HG03342 (cell line): Measurements from ENCODE around the gene ATP2C2.
"Not testable (repeated sequence)": the region's sequence is repeated elsewhere in the genome, so short reads cannot be mapped to it uniquely, and the experiment has no call there.

Experiments
- ATAC-seq: cut with Tn5 transposase; IDR thresholded peaks from one replicate; pipeline ENCODE4 v1.9.1; 2021; ENCODE audit warnings: mild to moderate bottlenecking, moderate library complexity; ENCODE audit not compliant: unreplicated experiment

The ATP2C2 gene

DNA sequence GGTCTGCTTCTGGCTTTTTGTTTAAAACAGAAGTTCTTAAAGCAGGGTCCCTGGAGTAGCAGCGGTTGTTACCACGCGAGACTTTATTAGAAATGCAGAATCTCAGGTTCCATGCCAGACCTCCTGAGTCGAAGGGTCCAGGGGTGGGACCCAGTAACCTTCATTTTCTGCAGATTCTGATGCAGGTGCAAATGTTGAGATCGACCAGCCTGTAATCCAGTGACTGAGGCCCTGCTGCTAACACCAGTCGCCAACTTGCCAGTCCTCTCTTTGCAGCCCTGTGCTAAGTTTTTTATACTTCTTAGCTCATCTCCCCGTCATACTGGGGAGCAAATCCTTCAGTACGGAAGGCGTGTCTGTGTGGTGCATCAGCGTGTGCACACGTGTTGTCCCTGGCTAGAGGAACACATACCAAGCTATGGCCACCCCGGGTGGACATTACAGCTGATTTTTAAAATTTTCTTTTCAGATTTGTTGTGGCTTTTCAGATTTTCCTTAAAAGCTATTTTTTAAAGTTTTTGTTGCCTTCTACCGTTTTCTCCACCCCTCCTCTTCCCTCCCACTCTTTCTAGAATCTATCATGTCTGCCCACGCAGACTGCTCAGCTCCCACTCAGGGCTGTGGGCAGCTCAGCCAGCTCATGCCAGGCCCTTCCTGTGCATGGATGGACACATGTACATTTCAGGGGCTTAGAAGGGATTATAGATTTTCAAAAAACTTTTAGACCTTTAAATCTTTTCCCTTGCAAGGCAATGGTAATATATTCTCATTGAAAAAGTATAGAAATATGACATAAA, 78.5 kb downstream of the ATP2C2 start:
- ATAC-seq = no peak

DNA sequence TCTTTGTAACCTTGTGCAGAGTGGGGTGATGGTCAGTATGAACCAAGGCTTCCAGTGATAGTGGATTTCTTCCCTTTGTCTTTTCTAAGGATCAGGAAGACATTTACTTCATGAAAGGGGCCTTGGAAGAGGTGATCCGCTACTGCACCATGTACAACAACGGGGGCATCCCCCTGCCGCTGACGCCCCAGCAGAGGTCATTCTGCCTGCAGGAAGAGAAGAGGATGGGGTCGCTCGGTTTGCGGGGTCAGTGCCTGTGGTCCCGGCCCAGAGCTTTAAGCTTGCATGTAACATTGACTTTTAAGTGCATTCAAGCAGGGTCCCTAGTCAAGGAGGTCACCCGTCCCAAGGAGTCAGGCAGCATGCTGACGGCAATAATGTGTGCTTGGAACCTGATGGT, 80.1 kb downstream of the ATP2C2 start:
- ATAC-seq = no peak

DNA sequence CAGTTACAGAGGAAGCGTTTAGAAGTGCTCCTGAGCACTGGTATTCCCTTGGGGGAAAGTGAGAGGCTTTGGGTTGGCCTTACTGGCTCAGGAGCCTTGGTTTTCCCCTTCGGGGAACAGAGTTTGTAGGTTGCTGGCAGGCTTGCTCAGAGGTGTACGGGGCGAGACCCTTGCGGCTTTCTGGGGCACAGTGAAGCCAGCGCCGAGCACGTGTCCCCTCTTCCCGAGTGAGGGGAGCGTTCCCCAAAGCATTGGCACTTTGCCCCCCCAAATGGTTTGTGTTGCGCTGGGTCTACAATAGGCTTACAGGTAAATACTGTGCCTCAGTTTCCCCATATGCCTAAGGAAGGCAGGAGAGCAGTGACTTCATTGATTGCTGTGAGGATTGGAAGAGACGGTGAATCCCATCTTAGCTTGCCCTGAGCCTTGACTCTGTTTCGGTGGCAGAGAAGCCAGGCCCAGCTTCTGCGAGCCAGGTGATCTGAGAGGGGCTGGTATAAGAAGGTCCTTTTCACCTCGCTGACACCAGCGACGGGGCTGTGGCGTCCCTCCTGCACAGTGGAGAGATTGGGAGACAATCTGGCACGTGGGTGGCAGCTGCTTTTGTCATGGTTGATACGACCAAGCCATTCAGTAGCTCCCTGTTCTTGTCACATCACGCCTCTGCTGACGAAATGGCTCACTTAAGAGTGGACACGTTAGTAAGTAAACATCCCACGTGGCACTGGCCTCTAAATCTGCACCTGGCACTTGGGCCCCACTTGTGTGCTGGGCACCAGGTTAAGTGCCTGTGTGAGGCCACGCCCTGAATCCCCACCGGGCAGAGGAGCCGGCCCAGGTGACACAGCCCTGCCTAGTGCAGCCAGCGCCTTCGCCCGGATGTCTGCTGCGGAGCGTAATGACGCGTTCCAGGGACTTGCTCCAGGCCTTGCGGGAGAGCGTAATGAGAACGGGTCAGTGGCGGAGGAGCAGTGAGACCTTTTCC, 81.1 kb downstream of the ATP2C2 start:
- ATAC-seq = no peak

DNA sequence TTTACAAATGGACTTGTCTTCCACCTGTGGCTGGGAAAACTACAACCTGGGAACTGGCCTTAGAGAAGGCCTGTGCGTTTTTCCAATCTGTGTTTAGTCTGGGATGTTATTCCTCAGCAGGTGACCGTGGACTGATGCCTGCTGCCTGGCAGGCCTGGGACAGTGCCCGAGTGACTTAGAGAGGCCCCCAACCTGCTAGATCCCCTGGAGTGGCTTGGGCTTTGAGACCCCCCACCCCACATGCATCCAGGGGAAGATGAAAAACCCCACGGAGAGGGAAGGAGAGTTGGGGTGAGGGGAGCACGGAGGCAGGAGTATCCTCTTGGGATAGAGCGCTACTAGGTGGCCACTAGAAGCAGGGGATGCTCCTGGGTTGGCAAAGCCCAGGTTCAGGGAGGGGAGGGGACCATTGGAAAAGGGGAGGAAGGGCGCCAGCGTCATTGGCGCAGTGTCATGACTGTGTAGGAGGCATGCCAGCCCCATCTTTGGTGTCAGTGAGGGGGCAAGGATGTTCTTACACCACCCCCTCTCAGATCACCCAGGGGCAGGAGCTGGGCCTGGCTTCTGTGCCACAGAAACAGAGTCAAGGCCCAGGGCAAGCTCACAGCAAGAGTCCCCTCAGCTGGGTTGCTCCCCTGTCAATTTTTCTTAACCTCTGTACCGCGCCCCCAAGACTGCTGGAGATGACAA, 82.0 kb downstream of the ATP2C2 start:
- no peak for ATAC-seq

DNA sequence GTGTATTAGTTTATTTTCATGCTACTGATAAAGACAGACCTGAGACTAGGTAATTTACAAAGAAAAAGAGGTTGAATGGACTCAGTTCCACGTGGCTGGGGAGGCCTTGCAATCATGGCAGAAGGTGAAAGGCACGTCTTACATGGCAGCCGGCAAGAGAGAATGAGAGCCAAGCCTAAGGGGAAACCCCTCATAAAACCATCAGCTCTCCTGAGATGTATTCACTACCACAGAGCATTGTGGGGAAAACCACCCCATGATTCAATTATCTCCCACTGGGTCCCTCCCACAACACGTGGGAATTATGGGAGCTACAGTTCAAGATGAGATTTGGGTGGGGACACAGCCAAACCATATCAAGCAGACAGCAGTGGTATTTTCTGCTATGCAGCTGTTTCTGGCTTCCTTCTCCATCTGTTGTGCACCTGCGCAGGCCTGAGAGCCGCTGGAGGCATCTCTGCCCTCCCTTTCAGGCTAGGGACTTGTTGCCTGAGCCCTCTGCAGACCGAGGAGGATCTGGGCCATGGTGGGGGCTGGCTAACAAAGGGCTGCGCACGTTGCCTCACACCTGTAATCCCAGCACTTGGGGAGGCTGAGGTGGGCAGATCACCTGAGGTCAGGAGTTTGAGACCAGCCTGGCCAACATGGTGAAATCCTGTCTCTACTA, 82.8 kb downstream of the ATP2C2 start:
- not testable (repeated sequence) for ATAC-seq

DNA sequence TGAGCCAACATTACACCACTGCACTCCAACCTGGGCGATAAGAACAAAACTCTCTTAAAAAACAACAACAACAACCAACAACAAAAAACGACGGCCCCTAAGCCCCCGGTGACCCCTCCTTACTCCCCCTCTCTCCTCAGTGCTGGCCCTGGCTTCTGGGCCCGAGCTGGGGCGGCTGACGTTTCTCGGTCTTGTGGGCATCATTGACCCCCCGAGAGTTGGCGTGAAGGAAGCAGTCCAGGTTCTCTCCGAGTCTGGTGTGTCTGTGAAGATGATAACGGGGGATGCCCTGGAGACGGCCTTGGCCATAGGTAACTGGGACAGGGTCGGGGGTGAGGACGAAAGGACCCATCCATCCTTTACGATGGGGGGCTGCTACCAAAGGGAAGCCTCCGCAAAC, 83.4 kb downstream of the ATP2C2 start:
- ATAC-seq = no peak

DNA sequence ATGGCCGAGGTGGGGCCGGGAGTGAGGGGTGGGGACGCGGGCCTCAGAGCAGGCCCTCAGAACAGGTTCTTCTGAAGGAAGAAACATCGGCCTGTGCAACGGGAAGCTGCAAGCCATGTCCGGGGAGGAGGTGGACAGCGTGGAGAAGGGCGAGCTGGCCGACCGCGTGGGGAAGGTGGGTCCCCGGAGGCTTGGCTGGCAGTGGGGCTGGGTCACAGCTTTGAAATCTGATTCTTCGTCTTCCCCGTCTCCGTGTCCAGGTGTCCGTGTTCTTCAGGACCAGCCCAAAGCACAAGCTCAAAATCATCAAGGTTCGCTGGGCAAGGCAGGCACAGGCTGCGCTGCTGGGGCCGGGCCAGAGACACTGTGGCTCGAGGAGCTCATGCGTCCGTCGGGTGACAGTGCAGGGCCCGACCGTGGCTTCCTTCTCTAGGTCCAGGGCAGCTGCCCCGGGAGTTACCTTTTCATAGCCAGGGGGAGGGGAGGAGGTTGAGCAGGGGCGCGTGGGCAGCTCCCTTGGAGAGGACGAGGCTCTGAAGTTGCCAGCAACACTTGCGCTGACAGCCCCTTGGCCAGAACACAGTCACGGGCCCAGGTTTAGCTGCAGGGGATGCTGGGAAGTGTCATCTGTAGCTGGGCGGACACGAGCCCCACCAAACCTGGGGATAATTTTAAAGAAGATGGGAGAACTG, 84.9 kb downstream of the ATP2C2 start:
- no peak for ATAC-seq

DNA sequence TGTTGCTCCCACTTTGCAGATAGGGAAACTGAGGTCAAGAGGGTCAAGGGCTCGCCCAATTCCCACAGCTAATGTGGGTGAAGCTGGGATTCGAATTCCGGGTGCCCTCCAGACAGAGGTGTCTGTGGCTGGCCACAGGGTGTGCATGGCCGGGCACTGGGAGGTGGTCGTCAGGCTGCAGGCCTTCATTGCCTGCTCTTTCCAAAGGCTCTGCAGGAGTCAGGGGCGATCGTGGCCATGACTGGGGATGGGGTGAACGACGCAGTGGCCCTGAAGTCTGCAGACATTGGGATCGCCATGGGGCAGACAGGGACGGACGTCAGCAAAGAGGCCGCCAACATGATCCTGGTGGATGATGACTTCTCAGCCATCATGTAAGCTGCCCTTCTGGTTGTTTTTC, 86.3 kb downstream of the ATP2C2 start:
- ATAC-seq = no peak

DNA sequence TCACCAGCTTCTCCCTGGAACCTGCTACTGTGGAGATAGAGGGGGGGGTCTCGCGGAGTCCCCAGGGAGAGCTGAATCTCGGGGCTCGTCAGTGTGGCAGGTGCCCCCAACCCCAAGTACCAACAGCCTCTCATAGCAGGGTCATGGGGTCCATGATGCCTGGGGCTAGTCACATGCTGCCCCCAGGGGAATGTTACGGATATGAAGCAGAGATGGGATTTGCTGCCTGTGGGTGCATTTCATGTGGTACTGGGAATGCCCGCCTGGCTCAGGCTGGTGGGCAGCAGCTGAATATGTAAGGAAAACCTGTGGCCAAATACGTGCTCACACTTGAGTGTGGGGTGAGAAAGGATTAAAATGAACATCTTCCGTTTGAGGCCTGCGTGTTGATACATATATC, 86.7 kb downstream of the ATP2C2 start:
- no peak for ATAC-seq

DNA sequence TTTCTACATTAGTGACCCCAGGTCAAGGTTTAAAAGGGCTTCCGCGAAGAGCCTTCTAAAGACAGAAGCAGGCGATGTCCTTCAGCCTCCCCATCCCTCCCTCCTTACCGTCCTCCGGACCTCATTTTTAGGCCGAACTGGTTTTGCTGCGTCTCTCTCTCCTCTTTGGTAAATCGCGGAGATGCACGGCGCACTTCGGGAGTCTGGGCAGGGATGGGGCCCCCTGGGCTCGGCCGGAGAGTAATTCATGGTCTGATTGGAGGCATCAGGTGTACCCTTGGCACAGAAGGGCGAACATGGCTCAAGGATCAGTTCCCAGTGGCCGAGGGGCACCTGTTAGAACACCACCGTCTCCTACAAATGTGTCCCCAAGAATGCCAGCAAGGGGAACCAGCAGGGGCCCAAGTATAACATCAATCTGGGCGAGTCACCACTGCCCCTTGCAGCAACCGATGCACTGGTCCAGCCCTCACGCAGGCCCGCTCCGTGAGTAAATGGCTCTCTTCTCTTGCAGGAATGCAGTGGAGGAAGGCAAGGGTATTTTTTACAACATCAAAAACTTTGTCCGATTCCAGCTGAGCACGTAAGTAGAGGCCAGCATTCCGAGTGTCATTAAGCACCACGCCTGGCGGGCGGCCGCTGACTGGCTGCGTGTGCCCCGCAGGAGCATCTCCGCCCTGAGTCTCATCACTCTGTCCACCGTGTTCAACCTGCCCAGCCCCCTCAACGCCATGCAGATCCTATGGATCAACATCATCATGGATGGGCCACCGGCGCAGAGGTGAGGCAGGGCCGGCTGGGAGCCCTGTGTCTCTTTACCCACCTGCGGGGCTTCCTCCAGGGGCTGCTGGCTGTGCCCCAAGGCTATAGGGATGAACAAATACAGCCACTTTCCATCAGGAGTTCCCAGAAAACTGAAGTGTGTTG, 90.5 kb downstream of the ATP2C2 start:
- ATAC-seq = no peak

DNA sequence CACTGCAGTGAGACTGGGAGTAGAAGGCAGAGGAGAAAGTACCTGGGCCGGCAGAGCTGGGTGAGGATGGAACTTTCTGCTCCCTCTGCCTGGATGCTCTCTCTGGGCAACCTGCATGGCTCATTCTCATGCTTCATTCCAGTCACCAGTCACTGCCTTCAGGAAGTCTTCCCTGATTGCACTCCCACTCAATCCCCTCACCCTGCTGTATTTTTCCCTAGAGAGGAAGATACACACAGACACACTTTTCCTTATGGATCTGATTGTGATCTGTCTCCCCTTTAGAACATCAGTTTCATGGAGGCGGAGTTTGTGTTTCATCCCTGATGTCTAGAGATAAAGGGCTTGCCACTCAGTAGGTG, 91.2 kb downstream of the ATP2C2 start:
- no peak for ATAC-seq

DNA sequence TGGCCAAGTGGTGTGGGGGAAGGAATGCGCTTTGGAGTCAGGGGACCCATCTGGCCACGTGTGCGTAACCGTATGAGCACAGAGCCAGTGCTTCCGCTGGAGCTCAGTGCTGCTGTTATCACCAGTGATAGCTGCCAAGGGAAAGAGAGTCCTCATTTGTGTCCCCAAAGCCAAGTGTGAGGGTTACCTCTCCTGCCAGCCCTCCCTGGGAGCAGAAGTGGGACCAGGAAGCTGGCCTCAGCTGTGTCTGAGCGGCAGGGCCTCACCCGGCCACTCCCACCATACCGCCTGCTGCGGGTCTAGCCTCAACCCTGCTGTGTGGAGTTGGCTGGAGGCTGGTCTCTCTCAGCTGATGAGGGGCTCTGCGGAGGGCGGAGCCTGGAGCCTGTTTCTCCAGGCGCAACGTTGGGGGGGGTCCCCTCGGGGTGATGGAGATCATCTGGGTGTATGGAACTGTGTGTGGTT, 91.6 kb downstream of the ATP2C2 start:
- no peak for ATAC-seq

DNA sequence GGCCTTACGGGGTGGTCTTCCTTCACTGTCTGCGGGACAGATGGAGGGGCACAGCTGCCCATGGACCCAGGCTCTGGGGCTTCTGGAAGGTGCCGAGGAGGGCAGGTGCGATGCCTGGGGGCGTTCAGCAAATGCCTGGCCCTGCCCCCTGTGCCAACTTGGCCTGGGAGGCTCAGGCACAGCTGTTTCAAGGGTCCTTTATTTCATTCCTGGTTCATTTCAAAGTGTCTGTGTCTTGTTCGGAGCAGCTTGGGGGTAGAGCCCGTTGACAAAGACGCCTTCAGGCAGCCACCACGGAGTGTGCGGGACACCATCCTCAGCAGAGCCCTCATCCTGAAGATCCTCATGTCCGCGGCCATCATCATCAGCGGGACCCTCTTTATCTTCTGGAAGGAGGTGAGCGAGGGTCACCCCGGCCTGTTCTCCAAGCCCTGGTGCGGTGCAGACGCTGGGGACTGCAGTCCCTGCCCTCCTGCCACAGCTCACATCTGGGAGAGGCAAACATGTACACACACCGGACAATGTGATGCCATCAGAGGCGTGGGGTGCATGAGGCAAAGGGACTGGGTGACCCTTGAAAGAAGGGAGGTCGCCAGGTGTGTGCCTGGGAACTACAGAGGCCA, 92.2 kb downstream of the ATP2C2 start:
- ATAC-seq = no peak

DNA sequence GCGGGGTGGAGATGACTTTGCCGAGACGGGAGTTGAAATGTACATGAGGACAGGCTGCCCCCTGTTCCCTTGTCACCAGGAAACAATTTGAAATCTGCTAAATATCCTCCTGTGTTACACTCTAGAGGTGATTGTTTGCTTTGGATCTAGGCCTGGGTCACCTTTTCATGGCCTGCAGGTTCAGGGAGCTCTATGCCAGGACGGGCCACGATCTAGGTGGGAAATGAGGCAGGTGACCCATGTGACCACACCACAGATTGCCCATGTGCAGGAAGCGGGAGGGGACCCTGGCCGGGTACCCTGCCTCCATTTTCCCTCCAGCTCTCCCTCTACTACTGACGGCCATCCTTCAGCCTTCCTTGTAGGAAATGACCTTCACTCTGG, 92.7 kb downstream of the ATP2C2 start:
- no peak for ATAC-seq

DNA sequence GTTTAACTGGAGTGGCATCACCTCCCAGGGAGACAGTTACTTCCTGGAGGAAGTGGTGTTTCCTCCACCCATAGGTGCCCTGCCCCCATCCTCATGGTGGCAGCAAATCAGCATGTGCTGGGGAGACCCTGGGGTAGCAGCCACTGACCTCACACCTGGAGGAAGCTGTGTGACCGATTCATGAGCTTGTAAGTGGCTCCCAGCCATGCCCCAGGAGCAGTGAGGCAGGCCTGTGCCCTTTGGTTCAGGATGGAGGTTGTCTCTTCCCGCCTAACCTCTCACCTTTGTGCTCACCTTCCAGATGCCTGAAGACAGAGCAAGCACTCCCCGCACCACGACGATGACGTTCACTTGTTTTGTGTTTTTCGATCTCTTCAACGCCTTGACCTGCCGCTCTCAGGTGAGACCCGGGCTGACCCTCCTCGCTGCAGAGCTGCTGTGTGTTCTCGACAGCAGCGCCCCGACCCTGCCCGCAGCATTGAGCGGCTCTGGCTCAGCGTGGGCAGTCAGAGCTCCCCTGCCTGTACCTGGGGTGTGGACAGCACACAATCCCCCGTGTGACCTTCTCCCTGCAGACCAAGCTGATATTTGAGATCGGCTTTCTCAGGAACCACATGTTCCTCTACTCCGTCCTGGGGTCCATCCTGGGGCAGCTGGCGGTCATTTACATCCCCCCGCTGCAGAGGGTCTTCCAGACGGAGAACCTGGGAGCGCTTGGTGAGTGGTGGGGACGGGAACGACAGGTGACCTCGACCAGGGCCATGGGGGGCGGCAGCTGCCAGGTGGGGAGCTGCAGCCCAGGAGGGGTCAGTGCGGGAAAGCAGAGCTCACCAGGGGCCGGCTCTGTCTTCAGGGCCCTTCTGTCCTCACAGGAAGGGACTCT, 93.3 kb downstream of the ATP2C2 start:
- ATAC-seq = no peak

DNA sequence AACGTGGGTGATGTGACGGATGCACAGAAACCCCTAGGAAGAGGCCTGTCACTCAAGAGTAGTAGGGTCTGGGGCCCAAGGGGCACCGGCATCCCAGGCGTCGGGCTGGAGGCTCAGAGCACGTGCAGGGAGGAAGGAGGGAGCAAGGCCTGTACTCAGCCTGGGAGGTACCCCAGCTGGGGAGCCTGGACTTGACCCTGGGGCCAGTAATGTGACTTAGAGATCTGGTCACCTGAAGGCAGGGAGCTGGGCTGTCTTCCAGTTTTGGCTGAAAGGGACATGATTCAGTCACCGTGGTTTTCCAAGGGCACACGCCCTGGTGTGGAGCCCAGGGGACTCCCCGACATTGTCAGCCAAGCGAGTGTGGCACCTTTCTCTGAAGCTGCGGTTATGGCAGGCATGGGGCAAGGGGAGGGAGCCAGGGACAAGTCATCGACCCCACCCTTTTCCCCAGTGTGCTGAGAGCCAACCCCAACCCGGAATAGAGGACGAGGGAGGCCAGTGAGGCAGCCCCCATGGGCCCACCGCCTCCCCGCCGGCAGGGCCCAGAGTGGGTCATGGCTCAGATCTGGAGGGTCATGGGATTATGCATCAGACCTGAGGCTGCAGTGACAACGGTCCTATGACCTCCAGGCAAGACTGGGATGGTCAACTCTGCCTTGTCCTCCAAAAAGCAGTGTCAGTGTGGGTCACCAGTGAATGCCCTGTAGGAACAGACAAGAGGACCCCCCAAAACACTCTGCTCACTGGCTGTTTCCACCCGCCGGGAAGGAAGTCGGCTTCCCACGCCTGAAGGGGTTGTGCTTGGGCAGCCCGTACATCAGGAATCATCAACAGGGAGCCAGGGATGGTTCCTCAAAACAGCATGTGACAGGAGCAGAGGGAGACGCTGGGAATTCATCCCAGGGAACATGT, 94.2 kb downstream of the ATP2C2 start:
- ATAC-seq = no peak

DNA sequence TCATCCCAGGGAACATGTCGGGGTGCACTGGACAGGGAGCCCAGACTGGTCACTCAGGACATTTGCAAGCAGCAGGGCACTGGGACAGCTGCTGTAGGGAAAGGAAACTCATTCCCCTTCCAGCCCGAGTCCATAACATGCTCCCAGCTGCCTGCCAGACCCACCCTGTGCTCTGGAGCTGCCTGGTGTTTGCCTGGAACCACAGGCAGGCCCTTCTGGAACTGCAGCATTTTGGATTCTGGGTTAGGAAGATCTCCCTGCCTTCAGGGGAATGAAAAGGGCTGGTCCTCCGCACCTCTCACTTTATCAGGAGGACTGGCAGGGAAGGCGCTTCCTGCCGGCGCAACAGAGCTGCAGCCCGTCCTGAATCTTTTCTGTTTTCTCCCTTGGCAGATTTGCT, 94.9 kb downstream of the ATP2C2 start:
- no peak for ATAC-seq
